Stimulated activated CD8-positive, alpha-beta memory T cell treated with anti-CD3 and anti-CD28 coated beads, Interleukin-7, amount 100 ng/mL, for 1 hour (primary cell): ENCODE results near the gene ATRN.

Experiments
- DNase-seq, 2 donors: peaks; one replicate each; pipeline ENCODE4 v3.0.0-alpha.2; 2020; ENCODE audit warnings: low read depth in 2 of 2

Gene ATRN

GRCh38 chr20:3658019-3658715, 187.3 kb downstream of the ATRN start:
- no peak for DNase-seq

GRCh38 chr20:3658716-3659491, 188.1 kb downstream of the ATRN start:
- no peak for DNase-seq

- DNase-seq: no peak
Observed at GRCh38 chr20:3659492-3660261, 188.9 kb downstream of the ATRN start.

GRCh38 chr20:3660262-3661059, 189.6 kb downstream of the ATRN start:
- DNase-seq: no peak

GRCh38 chr20:3661060-3661813, 190.4 kb downstream of the ATRN start:
- DNase-seq: no peak

GRCh38 chr20:3661814-3662665, 191.2 kb downstream of the ATRN start:
- DNase-seq: no peak

DNA sequence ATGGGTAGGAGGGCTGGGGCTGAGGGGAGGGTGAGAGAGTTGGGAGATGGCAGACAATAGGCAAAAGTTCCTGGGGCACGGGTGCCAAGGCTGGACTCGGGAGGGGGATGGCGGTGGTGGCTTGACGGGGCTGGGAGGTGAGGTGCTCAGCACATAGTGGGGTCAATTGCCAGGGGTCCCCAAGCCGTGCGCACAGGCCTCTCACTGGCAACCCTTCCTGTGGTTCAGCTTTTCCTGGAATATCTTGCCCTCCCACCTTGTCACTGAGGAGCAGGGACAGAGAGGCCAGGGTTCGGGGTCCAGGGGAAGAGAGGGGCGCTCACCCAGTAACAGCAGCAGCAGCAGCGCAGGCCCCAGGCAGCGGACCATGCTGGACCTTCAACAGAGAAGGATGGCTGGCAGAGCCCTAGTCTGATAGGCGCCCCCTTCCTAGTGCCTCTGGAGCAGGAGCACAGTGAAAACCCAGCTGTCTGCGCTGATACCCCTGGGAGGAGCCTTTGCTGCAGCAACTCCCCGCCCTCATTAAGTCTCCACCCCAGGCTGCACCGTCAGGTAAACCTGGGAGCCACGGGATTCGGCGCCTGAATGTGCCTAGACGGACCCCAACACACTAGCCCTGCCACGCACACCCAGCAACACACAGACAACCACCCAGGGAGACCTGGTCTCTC, 192.3 kb downstream of the ATRN start, which contains the start of gene GFRA4:
GFRA4 (minus strand) TSS at position 369 of the 671 bp plus-strand sequence; CDS start at position 369, 0 bp downstream.
- no peak for DNase-seq

- no peak for DNase-seq
Observed at GRCh38 chr20:3663858-3664257, 193.0 kb downstream of the ATRN start.

- no peak for DNase-seq
Observed at GRCh38 chr20:3667434-3668037, 196.7 kb downstream of the ATRN start.

DNA sequence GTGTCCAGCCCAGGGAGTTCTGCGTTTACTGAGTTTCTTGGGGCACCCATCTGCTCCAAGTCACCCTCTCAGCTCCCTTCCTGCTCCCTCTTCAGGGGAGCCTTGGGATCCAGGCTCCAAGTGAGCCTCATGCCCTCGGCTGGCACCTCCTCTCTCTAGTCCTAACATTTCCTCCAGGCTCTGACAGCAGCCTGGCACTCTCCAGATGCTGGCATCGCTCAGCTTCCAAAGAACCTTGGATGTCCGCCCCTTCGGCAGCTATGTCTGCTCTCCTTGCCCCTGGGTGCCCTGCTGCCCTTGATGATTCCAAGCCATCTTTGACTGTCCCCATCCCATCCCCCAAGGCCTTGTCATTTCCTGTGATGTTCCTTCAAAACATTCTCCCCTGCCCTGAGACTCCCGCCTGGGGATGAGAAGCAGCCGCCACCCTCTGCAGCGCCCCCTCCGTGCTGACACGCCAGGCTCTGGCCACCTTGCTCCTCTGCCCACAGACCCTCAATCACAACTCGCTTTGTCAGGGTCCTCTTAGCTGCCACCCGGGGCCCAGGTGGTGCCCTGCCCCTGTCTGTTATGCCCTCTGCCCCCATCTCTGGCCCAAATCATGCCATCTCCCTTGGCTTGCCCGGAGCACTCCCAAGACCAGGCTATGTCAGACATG, 199.0 kb downstream of the ATRN start:
- DNase-seq: no peak

DNA sequence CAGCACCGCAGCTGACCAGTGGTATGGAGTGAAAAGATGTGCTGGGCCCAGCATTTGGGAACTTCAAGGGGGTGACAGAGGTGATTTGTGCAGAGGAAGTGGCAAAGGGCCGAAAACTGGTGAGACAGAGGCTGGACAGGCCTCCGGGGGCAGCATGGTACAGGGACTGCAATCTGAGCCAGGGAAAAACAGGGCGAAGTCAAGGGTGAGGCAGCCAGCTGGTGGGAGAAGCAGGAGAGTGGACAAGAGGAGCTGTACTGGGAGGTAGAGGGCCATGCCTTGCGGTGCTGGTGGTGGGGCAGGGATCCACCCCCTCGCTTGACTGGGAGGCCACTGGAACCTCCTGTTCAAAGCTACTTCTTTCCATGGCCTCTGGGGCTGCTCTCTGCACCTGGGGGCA, 199.7 kb downstream of the ATRN start:
- DNase-seq: no peak

- no peak for DNase-seq
Observed at GRCh38 chr20:3670945-3671344, 200.1 kb downstream of the ATRN start.

DNA sequence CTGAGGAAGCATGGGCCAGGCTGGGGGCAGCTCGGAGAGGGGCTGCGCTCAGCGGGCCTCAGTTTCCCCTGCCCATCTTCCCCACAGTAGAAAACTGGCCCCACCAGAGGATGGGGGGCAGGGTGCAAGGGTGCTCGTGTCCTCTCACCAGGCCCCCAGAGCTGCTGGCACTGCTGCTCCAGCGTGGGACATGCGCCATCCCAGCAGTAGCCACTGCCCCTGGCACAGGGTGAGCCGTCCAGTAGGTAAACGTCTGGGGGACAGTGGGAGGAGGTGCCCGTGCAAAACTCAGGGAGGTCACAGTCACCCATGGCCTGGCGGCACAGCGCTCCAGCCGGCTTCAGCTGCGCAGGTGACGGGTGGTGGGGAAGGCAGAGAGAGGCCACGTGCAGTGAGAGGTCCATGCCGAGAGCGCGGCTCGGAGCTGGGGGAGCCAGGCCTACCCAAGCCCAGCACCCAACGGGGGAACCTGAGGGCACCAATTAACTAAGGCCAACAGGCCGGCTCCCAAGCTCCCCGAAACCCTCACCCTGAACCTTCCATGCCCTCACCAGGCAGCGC, 201.2 kb downstream of the ATRN start:
- DNase-seq: no peak

DNA sequence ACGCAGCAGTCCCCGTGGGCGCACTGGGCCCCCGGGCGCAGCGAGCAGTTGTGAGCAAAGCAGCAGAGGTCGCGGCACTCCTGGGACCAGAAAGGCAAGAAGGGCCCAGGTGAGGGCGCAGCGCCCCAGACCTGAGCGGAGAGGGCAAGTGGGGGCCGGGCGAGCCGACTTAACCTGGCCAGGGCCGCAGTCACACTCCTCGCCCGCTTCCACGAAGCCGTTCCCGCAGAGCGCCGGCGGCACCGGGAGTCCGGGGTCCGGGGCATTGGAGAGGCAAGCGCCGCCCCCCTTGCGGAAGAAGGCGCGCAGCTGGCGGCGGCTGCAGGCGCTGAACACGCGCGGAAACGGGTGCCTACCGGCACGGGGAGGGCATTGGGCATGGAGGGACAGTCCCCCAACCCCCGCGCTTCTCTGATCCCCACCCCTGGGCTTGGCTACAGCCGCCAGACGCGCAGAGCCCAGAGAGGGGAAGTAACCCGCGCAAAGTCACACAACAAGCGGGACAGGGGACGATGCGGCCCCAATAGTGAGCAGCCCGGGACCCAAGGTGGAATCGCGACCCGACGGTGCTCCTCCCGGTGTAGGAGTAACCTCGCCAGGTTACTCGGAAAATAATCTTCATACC, 201.8 kb downstream of the ATRN start:
- no peak for DNase-seq

- DNase-seq: no peak
Observed at GRCh38 chr20:3673221-3674070, 202.6 kb downstream of the ATRN start.

DNA sequence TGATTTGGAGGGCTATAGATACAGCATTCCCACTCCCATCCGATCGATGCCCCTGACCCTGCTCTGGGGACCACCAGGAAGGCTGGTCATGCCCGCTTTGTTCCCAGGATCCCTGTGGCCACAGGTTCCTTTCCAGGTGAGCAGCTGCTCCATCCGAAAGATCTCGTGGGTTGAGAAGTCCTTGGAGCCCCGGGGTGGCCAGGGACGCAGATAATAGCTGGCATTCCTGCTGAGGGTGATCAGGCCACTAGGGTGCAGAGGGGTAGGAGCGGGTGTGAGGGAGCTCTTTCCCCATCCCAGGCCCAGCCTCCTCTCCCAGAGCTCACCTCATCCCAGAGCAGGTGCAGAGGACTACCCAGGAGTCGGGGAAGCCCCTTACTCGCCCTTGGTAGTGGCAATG, 203.6 kb downstream of the ATRN start:
- no peak for DNase-seq
